AG10803 (cell line): ENCODE measurements around the gene NKTR.

Source experiments
- DNase-seq: peaks from one replicate; pipeline ENCODE4 v3.0.0; 2010; ENCODE audit warnings: low read depth
- H3K4me3 ChIP-seq: 2 replicates; pipeline ENCODE4 v1.5.1; 2011; ENCODE audit warnings: mild to moderate bottlenecking, low read length, control low read depth
- CTCF ChIP-seq: conservative IDR thresholded peaks from 2 replicates; pipeline ENCODE4 v1.5.1; 2011; ENCODE audit warnings: mild to moderate bottlenecking, low read length, control low read depth, inconsistent platforms

The NKTR gene

GRCh38 chr3:42658771-42659390 lies 58.4 kb downstream of the NKTR start:
- TF ChIP-seq CTCF, result no peak
- no peak overlapping the region for H3K4me3 ChIP-seq
- DNase-seq, result no peak

- no peak for DNase-seq
- H3K4me3 ChIP-seq, result no peak overlapping the region
- no peak for TF ChIP-seq CTCF
Measured at GRCh38 chr3:42659451-42660130, 59.1 kb downstream of the NKTR start.

- no peak overlapping the region for H3K4me3 ChIP-seq
- no peak for DNase-seq
- no peak for TF ChIP-seq CTCF
Measured at GRCh38 chr3:42660131-42660715, 59.7 kb downstream of the NKTR start.

- no peak for TF ChIP-seq CTCF
- no peak overlapping the region for H3K4me3 ChIP-seq
- no peak for DNase-seq
Measured at GRCh38 chr3:42660898-42661297, 60.4 kb downstream of the NKTR start.

- no peak overlapping the region for H3K4me3 ChIP-seq
- DNase-seq, result no peak
- no peak for TF ChIP-seq CTCF
Measured at GRCh38 chr3:42661593-42662022, 61.1 kb downstream of the NKTR start.

- no peak for DNase-seq
- TF ChIP-seq CTCF, result no peak
- H3K4me3 ChIP-seq, result no peak overlapping the region
Measured at GRCh38 chr3:42662037-42662812, 61.7 kb downstream of the NKTR start.
